GM19467 (cell line): ENCODE measurements around the gene LILRB3.
"Not testable (repeated sequence)": the region's sequence is repeated elsewhere in the genome, so short reads cannot be mapped to it uniquely, and the experiment has no call there.

ENCODE experiments used
- ATAC-seq: cut with Tn5 transposase; IDR thresholded peaks from one replicate; pipeline ENCODE4 v1.9.1; 2021; ENCODE audit warnings: mild to moderate bottlenecking, moderate library complexity; ENCODE audit not compliant: unreplicated experiment

Gene LILRB3

DNA sequence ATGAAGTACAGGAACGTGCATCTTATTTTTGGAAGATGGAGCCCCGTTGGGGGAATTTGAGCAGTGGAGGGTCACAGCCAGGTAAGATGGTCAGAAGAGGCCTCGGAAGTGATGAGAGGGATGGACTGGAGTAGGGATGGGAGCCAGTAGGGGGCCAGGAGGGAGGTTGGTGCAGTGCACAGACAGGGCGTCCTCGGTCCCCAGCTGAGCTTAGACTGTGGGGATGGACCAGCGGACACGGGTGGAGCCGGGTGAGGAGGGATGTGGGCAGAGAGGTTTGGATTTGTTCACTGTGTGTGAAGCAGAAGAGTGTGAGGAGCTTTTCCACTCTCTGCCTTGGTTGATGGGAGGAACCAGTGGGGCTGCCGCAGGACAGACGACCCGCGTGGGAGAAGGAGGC is 11.6 kb downstream of the LILRB3 start:
- no peak for ATAC-seq

DNA sequence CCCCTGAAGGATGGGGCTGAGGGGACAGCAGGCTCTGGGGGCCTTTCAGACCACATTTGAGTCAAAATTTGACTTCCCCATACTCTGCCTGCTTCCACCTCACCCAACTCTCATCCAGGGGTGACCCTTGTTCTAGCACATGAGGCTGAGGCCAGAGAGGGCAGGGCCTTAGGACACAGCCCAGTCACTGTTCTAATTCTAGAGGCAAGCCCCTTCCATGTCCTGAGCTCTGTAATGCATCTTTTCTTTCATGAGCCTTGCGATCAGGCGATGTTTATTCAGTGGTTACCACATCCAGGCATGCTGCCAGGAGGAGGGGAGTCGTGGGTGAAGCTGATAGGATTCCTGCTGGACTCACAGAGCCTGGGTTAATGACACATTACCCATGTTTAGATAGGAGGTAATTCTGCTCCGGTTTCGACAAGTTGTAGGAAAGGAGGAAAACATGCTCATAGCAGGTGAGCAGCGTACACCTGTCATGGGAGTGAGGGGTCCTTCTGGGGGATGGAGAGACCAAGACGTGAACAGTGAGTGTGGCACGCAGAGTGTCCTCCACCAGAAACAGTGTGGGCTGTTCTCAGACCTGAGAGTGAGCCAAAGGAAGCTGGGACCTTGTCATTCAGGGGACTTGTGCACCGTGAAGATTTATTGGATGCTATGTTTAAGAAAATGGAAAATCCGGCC is 12.9 kb downstream of the LILRB3 start:
- no peak for ATAC-seq

DNA sequence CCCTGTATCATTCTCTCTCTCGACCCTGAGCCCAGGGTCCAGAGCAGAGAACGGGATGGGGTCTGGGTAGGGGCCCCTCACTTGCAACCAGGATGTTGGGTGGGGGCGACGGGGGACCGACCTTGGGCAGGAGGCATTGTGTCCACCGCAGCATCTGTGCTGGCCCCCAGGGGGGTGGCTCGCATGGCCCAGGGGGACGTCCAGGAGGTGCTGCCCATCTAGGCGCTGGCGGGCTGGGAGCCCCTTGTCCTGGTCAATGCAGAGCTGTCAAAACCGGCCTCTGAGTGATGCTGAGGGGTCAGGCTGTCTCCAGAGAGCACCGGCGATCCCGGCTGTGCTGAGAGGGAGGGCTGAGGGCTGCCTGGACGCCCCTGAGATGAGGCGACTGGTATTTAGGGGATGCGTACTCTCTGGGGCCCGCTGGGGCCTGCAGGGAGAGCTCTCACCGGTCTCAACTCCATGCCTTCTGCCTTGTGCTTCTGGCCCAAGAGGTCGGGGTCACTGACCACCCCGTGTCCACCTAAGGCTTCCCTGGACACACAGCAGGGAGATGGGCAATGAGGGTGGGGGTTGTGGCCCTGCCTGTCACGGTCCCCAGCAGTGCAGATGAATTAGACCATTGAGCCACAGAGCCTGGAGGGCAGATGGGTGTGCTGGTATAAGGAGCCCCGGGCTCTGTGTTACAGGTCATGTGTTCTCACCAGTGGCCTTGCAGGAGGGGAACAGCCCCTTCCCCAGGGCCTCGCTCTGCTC is 13.6 kb downstream of the LILRB3 start:
- ATAC-seq = no peak

DNA sequence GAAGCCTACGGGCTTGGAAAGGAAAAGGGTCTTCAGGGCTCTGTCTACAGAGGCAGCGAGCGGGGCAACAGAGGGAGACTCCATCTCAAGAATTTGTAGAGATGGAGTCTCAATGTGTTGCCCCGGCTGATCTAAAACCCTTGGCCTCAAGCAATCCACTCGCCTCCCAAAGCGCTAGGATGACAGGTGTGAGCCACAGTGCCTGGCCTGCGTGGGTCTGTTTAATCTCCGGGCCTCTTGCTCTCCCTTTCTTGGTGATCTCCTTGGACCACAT is 14.1 kb downstream of the LILRB3 start:
- ATAC-seq = no peak

DNA sequence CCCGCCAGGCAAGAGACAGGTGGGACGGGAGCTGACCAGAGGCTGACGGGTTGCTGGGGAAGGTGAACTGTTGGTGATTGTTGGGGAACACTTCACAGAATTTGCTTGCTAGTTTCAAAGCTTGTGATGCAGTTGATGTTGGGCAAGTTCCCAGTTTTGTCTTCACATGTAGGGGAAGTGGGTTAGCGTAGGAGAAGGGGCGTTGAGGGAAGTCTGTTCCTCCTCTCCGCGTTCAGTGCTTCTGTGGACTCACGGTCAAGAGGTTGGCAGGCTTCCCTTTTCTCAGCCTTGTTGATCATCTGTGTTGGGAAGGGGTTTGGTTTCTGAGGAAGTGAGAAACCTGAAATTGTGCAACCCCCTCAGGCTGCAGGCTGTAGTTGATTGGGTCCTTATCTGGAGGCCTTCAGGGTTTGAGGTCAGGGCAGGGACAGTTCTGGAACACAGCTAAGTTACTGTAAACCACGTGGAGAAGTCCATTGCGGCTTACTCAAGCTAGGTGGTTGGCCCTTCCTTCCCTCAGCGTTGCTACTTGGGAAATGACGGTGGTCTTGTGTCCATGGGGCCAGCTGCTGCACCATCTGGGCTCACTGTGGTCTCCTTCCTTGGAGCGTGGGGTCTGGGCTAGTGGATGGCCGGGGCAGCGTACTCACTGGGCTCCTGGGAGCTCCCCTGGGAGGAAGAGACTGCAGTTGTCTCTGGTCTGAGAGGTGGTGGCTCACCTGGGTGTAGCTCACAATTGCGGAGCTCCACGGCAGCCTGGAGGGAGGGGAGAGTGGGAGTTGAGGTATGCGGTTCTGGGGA is 14.6 kb downstream of the LILRB3 start:
- peak; percentile 33 for ATAC-seq

DNA sequence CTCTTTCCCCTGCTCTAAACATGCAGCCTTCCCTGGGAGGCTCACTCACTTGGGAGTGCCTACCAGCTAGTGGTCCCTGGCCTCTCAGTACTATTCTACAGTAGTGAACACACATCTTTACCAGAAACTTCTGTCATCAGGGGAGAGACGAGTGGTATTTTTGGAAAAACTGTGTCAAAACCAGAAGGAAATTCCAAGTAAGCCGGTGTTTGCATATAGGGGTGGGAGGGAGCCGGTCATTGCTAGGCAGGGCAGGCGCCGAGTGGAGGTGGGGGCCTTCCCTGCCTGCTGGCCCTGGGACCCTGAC is 15.2 kb downstream of the LILRB3 start:
- no peak for ATAC-seq

DNA sequence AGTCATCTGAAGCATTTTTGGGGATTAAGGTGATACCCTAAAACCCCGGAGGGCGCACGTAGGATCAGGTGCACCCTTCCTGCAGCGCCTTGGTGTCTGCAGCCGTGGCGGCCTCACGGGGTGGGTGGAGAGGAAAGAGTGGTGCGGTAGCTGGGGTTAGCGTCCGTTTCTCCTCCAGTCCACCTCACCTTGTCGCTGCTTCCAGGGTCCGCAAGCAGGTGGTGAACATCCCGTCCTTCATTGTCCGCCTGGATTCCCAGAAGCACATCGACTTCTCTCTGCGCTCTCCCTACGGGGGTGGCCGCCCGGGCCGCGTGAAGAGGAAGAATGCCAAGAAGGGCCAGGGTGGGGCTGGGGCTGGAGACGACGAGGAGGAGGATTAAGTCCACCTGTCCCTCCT is 15.6 kb downstream of the LILRB3 start:
- ATAC-seq = not testable (repeated sequence)

DNA sequence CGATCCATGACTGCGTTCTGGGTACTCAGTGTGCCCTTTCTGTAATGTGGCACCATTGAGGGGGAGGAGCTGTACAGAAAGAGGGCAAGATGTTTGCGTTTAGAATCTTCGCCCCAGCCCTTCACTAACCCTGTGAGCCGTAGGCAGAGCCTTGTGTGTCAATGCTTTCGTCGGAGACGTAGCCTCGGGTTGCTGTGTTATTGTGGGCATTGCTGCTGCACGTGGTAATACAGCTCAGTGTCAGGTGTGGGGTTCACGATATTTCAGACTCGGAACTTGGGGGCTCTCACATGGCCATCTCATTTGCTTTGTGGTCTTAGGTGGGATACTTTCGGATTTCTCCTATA is 16.0 kb downstream of the LILRB3 start:
- no peak for ATAC-seq

DNA sequence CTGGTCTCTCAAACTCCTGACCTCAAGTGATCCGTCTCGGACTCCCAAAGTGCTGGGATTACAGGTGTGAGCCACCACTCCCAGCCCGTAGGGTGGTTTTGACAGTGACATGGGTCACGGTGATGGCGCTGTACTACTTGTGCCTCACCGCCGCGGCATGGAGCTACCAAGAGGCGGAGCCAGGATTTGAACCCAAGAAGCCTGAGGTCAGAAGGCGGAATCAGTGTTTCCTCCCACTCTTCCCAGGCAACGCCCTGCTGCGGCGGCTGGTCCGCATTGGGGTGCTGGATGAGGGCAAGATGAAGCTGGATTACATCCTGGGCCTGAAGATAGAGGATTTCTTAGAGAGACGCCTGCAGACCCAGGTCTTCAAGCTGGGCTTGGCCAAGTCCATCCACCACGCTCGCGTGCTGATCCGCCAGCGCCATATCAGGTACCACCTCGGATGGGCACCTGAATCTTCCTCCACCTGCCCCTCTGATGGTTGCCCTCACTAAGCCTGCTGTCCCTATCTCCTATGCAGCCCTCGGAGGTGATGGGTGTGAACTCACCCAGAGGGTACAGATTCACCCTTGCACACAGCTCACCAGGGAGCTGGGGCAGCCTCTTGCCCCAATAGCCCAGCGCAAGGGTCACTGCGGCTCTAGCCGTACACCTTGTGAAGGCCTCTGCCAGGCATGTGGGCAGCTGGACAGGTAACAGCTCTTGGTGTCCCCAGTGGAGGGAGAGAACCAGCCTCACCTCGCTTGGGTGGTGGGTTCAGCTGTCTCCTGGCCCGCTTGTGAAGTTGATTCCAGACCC is 16.6 kb downstream of the LILRB3 start:
- ATAC-seq = no peak

DNA sequence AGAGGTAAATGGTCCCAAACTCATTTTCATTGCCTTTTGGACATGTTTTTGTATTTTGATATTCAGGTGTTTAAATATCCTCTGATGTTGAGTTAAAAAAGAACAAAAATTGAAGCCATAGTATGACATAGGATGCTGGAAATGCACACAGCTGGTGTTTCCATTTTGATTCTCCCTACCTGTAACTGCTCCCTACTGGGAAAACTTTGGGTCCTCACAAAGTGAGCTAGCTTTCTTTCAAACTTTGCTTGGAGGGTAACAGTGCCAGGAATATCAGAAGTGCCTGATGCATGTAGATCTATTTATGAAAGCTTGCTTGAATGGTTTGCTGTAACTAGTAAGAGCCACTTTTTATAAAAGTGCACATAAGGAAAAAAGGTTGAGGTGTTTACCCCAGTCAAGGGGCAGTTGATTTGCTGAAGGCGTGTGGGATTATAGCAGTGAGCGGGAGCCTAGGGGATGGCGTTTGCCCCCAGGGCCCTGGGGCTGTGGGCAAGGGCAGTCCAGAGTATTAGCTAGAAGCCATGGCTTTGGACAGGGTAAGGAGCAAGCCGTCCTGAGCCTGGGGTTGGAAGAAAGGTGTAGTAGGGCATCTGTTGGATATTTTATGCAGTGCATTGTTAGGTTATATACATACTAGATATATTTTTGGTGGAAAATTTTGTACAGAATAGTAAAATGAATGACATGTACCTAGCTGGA is 17.9 kb downstream of the LILRB3 start:
- no peak for ATAC-seq

DNA sequence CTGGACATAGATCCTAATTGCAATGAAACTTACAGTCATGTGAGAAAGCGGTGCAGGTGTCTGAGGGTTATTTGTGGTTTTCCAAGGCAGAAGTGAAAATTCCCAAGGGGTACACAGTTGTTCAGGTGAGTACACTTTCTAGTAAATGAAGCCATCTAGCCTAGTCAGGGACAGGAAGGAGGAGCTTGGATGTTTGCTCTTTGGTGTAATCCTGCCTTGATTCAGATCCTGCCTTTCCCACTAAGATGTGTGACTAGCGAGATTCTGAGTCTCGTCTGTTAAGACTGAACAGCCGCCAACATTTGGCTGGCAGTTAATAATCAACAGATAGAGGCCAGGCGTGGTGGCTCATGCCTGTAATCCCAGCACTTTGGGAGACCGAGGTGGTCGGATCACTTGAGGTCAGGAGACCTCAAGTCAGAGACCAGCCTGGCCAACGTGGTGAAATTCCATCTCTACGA is 19.6 kb downstream of the LILRB3 start:
- no peak for ATAC-seq

DNA sequence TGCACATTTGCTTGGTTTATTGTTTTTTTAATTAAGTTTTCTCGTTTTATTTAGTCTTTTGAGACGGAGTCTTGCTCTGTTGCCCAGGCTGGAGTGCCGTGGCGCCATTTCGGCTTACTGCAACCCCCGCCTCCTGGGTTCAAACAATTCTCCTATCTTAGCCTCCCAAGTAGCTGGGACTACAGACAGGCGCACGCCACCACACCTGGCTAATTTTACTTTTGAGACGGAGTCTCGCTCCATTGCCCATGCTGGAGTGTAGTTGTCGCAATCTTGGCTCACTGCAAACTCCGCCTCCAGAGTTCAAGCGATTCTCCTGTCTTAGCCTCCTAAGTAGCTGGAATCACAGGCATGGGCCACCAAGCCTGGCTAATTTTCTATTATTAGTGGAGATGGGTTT is 20.8 kb downstream of the LILRB3 start:
- no peak for ATAC-seq

DNA sequence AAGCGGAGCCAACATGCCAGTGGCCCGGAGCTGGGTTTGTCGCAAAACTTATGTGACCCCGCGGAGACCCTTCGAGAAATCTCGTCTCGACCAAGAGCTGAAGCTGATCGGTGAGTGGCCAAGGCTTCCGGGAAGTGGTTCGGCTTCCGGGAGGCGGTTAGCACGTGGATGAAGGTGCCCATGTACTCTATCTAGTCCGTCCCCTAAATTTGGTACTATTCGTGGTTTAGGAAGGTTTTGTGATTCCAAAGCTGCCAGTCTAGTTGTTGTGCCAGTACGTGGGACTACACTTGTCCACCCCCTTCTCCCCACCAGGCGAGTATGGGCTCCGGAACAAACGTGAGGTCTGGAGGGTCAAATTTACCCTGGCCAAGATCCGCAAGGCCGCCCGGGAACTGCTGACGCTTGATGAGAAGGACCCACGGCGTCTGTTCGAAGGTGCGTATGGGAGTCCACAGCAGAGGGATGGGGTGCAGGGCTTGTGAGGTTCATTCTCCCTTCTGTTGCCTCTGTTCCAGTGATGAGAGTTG is 21.6 kb downstream of the LILRB3 start:
- no peak for ATAC-seq

DNA sequence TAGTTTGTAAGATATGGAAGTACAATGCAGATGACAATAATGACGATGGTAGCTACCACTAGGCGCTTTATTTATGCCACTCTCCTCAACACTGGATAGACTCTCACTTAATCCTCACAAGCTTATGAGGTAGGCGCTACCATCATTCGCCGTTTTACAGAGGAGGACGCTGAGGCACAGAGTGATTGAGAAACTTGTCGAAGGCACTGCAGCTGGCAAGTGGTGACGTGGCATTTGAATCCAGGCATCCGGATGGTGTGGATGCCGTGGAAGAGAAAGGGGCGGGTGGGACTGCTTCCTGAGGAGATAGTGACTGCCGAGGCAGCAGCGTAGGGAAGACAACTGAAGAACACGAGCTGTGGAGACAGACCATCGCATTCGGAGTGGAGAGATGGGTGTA is 23.4 kb downstream of the LILRB3 start:
- ATAC-seq = no peak

DNA sequence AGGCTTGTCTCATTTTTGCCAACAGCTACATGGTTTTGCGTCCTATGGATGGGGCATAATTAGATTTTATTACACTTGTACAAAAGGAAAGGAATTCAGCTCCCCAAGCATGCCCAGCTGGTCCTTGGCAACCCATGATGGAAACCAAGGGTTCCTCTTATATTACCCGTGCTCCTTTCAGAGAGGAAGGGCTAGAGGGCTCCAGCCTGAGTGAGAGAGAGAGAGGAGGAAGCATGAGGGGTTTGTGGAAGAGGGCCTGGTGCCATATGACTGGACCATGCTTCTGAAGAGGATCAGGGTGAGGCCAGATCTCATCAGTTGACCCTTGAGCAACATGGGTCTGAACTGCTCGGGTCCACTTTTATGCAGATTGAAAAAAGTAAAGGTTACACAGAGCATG is 25.7 kb downstream of the LILRB3 start:
- ATAC-seq = no peak

DNA sequence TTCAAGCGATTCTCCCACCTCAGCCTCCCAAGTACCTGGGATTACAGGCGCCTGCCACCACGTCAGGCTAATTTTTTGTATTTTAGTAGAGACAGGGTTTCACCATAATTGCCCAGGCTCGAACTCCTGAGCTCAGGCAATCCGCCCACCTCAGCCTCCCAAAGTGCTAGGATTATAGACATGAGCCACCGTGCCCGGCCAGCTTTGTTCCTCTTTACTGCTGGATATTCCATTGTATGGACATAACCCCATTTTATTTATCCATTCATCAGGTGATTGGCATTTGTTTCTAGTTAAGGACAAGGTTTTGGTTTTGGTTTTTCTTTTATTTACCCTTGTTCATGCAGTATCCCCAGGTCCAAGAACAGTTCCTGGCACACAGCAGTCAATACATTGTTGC is 26.3 kb downstream of the LILRB3 start:
- no peak for ATAC-seq

DNA sequence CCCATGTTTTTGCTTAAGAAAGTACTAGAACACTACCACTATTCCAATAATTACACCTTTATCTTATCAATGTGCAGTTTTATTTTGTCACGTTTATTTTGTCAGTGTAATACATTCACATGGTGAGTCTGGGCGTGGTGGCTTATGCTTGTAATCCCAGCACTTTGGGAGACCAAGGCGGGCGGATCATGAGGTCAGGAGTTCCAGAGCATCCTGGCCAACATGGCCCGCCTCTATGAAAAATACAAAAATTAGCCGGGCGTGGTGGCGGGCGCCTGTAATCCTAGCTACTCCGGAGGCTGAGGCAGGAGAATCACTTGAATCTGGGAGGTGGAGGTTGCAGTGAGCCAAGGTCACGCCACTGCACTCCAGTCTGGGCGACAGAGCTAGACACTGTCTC is 28.3 kb downstream of the LILRB3 start:
- not testable (repeated sequence) for ATAC-seq

DNA sequence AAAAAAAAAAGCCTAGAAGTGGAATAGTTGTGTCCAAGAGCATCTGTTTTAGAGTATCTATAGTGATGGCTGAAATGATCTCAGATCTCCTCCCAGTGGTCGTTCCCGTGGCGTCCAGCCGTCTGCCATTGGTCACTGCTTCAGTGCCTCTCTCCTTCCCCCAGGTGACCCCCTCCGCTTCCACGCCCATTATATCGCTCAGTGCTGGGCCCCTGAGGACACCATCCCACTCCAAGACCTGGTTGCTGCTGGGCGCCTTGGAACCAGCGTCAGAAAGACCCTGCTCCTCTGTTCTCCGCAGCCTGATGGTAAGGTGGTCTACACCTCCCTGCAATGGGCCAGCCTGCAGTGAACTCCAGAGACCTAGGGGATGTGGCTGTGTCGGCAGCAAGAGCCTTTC is 29.8 kb downstream of the LILRB3 start:
- ATAC-seq = no peak

DNA sequence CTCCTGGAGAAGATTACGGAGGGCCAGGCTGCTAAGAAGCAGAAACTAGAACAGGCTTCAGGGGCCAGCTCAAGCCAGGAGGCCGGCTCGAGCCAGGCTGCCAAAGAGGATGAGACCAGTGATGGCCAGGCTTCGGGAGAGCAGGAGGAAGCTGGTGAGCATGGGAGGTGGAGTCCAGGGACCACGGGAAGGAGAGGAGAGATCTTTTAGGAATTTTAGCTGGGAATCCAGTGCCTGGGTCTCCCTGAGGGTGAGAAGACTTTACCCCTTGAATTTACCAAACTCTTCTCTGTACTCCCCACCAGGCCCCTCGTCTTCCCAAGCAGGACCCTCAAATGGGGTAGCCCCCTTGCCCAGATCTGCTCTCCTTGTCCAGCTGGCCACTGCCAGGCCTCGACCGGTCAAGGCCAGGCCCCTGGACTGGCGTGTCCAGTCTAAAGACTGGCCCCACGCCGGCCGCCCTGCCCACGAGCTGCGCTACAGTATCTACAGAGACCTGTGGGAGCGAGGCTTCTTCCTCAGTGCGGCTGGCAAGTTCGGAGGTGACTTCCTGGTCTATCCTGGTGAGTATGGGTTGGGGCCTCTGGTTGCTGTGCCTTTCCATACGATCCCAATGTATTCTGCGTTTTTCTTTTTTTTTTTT is 30.9 kb downstream of the LILRB3 start:
- ATAC-seq = no peak
